C4-2B (cell line): Measurements from ENCODE around the gene FLT4.

Experiments
- H3K27ac ChIP-seq: fragments of 450-650 bp; 2 replicates; pipeline ENCODE4 v1.5.1; 2017
- ZFX ChIP-seq: fragments of 450-650 bp; IDR thresholded peaks from 2 replicates; pipeline ENCODE4 v1.6.1; 2017
- TF ChIP-seq, protein P1 (sequence below): fragments of 450-650 bp; conservative IDR thresholded peaks from 2 replicates; pipeline ENCODE4 v1.5.1; 2017; ENCODE audit warnings: mild to moderate bottlenecking

FLT4 gene

DNA sequence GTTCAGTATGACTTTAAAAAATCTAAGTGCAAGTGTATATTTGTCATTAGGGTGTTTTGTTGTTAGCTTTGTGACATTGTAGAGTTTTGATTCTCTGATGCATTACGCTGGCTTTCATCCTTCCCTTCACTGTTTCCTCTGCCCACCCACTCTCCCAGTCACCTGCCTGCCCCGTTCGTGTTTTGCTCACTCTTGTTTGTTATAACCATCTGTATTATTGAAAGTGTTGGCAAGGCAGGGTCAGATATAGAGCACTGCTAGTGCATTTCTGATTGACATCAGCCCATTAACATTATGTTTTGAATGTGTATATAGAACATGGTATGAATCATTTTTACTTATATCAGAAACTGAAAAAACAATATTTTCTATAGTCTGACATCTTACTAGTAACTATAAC is 85.4 kb downstream of the FLT4 start:
- TF ChIP-seq, protein P1, sequence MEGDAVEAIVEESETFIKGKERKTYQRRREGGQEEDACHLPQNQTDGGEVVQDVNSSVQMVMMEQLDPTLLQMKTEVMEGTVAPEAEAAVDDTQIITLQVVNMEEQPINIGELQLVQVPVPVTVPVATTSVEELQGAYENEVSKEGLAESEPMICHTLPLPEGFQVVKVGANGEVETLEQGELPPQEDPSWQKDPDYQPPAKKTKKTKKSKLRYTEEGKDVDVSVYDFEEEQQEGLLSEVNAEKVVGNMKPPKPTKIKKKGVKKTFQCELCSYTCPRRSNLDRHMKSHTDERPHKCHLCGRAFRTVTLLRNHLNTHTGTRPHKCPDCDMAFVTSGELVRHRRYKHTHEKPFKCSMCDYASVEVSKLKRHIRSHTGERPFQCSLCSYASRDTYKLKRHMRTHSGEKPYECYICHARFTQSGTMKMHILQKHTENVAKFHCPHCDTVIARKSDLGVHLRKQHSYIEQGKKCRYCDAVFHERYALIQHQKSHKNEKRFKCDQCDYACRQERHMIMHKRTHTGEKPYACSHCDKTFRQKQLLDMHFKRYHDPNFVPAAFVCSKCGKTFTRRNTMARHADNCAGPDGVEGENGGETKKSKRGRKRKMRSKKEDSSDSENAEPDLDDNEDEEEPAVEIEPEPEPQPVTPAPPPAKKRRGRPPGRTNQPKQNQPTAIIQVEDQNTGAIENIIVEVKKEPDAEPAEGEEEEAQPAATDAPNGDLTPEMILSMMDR = no peak
- no peak overlapping the region for H3K27ac ChIP-seq

DNA sequence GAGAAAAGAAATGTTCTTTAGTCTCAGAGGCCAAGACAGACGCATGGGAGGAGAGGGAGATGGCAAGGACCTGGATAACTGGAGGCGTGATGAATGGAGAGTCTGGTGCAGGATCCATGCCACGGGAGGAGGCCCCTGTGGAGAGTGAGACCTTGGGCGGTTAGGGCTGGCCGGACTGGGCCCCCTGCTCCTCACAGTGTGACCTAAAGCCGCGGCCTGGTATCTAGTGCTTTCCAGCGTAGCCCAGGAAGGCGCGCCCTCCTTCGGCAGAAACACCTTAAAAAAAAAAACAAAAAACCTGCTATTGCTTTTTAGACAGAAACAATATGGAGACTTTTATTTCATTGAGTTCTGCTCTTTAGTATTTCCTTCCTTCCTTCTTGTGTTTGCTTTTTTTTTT is 91.2 kb downstream of the FLT4 start:
- H3K27ac ChIP-seq = no peak overlapping the region
- TF ChIP-seq, protein P1 = no peak

DNA sequence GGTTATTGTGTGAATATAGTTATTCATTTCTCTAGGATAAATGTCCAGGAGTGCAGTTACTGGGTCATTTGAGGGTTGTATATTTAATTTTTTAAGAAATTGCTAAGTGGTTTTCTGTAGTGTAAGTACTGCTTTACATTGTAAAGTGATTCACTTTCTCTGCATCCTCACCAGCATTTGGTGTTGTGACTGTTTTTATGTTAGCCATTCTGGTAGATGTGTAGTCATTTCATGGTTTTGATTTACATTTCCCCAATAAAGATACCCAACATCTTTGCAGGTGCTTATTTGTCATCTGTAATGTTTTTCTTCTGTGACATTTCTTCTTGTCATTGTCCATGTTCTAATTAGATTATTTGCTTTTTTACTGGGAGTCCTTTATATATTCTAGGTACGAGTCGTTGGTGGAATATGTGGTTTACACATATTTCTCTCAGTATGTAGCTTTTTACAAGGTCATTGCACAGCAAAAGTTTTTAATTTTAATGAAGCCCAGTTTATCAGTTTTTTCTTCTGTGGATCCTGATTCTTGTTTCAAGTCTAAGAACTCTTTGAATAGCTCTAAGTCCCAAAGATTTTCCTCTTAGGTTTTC is 92.1 kb downstream of the FLT4 start:
- TF ChIP-seq, protein P1 = no peak
- TF ChIP-seq ZFX = no peak
- no peak overlapping the region for H3K27ac ChIP-seq

DNA sequence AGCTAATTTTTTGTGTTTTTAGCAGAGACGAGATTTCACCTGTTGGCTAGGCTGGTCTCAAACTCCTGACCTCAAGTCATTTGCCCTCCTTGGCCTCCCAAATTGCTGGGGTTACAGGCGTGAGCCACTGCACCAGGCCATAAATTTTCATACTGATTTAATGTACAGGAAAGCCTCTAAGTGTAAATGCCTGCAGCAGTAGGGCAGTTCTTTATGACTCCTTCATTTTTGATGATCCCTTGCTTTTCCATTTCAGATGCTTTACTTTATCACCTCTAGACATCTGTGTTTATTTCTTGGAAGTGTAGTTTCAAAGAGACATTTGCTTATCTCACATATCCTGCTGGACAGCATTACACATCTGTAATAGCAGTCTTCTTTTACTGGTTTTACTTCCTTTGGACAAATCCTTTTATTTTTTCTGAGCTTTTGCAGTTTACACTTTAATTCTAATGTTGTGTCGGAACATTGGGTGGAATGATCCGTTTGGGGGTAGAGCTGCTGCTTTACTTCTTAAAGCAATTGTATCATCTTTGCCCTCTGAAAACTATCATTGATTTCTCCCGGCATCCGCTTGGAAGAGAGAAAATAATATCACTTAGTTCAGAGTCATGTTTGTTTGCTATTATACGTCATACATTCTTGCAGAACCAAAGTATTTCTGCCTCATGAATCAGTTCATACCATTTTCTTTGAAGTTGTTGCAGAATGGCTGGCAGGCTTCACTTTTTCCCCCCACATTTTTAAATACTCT is 94.1 kb downstream of the FLT4 start:
- TF ChIP-seq, protein P1 = no peak
- no peak for TF ChIP-seq ZFX
- H3K27ac ChIP-seq = no peak overlapping the region

DNA sequence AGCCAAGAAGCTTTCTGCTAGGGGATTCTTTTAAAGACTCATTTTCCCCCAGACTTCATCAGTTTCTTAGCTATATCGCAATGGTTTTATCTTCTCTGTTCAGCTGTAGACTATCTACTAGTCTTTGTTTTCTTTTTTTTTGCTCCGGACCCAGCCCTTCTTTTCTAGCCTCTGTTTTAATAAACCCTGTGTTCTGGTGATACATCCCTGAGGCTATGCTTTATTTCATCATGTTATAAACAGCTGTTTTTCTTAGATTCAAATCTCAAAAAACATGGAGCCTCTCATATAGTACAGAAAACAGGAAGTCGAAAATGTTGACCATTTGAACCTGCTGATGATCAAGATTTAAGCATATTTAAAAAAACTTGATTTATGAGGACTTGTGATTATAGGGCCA is 95.9 kb downstream of the FLT4 start:
- no peak overlapping the region for H3K27ac ChIP-seq
- no peak for TF ChIP-seq ZFX
- TF ChIP-seq, protein P1 = no peak
